HEK293 (cell line): ENCODE measurements around the gene PDE4B.

ENCODE experiments used
- CTCF ChIA-PET: fragments of 350-600 bp; formaldehyde crosslinking; extraction: SDS; loops from one replicate; lab custom pipeline; 2021; ENCODE audit warnings: antibody characterized with exemption; lab: Yijun Ruan, JAX
- POLR2A ChIA-PET: fragments of 300-600 bp; formaldehyde crosslinking; extraction: SDS; loops from one replicate; lab custom pipeline; 2020; ENCODE audit warnings: antibody characterized with exemption, inconsistent platforms; lab: Yijun Ruan, JAX
- H3K27ac ChIP-seq: fragments of 200-500 bp; sonication (Bioruptor generic); 2 replicates; pipeline ENCODE4 v1.5.1; 2014; ENCODE audit warnings: low read depth, low read length, control low read depth, inconsistent platforms; ENCODE audit errors: extremely low read depth
- H3K36me3 ChIP-seq, 2 experiments: fragments of 200-500 bp in 1 of 2; sonication (Bioruptor generic) in 1 of 2; 1 replicate in 1 of 2; 2 replicates in 1 of 2; pipeline ENCODE4 v1.5.1; 2014 to 2017; ENCODE audit warnings: inconsistent platforms in 2 of 2, low read length in 2 of 2; ENCODE audit not compliant: control insufficient read depth in 2 of 2, insufficient read depth in 1 of 2
- H3K4me1 ChIP-seq: fragments of 200-500 bp; sonication (Bioruptor generic); 2 replicates; pipeline ENCODE4 v1.5.1; 2014; ENCODE audit warnings: mild to moderate bottlenecking, low read length, inconsistent platforms; ENCODE audit not compliant: control insufficient read depth, insufficient read depth
- H3K4me3 ChIP-seq: 2 replicates; pipeline ENCODE4 v1.5.1; 2011; ENCODE audit warnings: low read depth, mild to moderate bottlenecking, control low read depth, low read length, moderate library complexity
- H3K9me3 ChIP-seq: fragments of 200-500 bp; sonication (Bioruptor generic); 2 replicates; pipeline ENCODE4 v1.5.1; 2014; ENCODE audit warnings: low read depth, low read length, inconsistent platforms; ENCODE audit not compliant: control insufficient read depth, insufficient read depth
- ATF2 ChIP-seq: fragments of 450-650 bp; formaldehyde crosslinking; IDR thresholded peaks from 2 replicates; pipeline ENCODE4 v1.5.1; 2016; ENCODE audit warnings: missing biosample characterization, missing genetic modification characterization, low read depth
- KLF7 ChIP-seq: fragments of 450-650 bp; formaldehyde crosslinking; IDR thresholded peaks from 2 replicates; pipeline ENCODE4 v1.5.1; 2016; ENCODE audit warnings: missing biosample characterization, missing genetic modification characterization, borderline replicate concordance
- KLF8 ChIP-seq: fragments of 450-650 bp; formaldehyde crosslinking; IDR thresholded peaks from 2 replicates; pipeline ENCODE4 v1.5.1; 2016; ENCODE audit warnings: missing biosample characterization, missing genetic modification characterization
- MEIS1 ChIP-seq: sonication (generic); formaldehyde crosslinking; IDR thresholded peaks from 2 replicates; pipeline ENCODE4 v1.8.1; 2022; ENCODE audit warnings: missing genetic modification reagents, mild to moderate bottlenecking, borderline replicate concordance
- PRDM6 ChIP-seq: fragments of 450-650 bp; formaldehyde crosslinking; IDR thresholded peaks from 2 replicates; pipeline ENCODE4 v1.5.1; 2017; ENCODE audit warnings: missing biosample characterization, missing genetic modification characterization
- SP3 ChIP-seq: fragments of 450-650 bp; formaldehyde crosslinking; IDR thresholded peaks from 2 replicates; pipeline ENCODE4 v1.5.1; 2016; ENCODE audit warnings: missing biosample characterization, missing genetic modification characterization
- WT1 ChIP-seq: fragments of 450-650 bp; formaldehyde crosslinking; IDR thresholded peaks from 2 replicates; pipeline ENCODE4 v1.5.1; 2016; ENCODE audit warnings: missing biosample characterization, missing genetic modification characterization
- ZBTB20 ChIP-seq: fragments of 450-650 bp; formaldehyde crosslinking; IDR thresholded peaks from 2 replicates; pipeline ENCODE4 v1.5.1; 2016; ENCODE audit warnings: missing biosample characterization, missing genetic modification characterization
- ZBTB7A ChIP-seq: fragments of 450-650 bp; formaldehyde crosslinking; IDR thresholded peaks from 2 replicates; pipeline ENCODE4 v1.5.1; 2016; ENCODE audit warnings: low read depth, missing biosample characterization, missing genetic modification characterization
- ZFHX2 ChIP-seq: fragments of 450-650 bp; formaldehyde crosslinking; conservative IDR thresholded peaks from 2 replicates; pipeline ENCODE4 v1.5.1; 2016; ENCODE audit warnings: missing biosample characterization, missing genetic modification characterization
- ZNF133 ChIP-seq: fragments of 450-650 bp; formaldehyde crosslinking; IDR thresholded peaks from 2 replicates; pipeline ENCODE4 v1.5.1; 2016; ENCODE audit warnings: missing biosample characterization, missing genetic modification characterization
- ZNF148 ChIP-seq: fragments of 450-650 bp; formaldehyde crosslinking; IDR thresholded peaks from 2 replicates; pipeline ENCODE4 v1.5.0; 2017; ENCODE audit warnings: missing biosample characterization, missing genetic modification characterization, borderline replicate concordance
- ZNF184 ChIP-seq: fragments of 450-650 bp; IDR thresholded peaks from 2 replicates; pipeline ENCODE4 v1.5.1; 2018; ENCODE audit warnings: missing biosample characterization, mild to moderate bottlenecking, missing genetic modification characterization
- ZNF19 ChIP-seq: fragments of 450-650 bp; formaldehyde crosslinking; IDR thresholded peaks from 2 replicates; pipeline ENCODE4; 2016; ENCODE audit warnings: missing biosample characterization, missing genetic modification characterization, low read depth
- ZNF266 ChIP-seq: fragments of 450-650 bp; formaldehyde crosslinking; IDR thresholded peaks from 2 replicates; pipeline ENCODE4 v1.5.1; 2016; ENCODE audit warnings: missing biosample characterization, missing genetic modification characterization, low read depth
- ZNF302 ChIP-seq: fragments of 450-650 bp; formaldehyde crosslinking; IDR thresholded peaks from 2 replicates; pipeline ENCODE4 v1.5.1; 2016; ENCODE audit warnings: missing biosample characterization, missing genetic modification characterization, low read depth
- ZNF398 ChIP-seq: fragments of 450-650 bp; formaldehyde crosslinking; IDR thresholded peaks from 2 replicates; pipeline ENCODE4 v1.5.1; 2017; ENCODE audit warnings: missing biosample characterization, missing genetic modification characterization
- ZNF513 ChIP-seq: fragments of 450-650 bp; IDR thresholded peaks from 2 replicates; pipeline ENCODE4 v1.5.1; 2018; ENCODE audit warnings: missing biosample characterization, missing genetic modification characterization
- ZNF580 ChIP-seq: fragments of 450-650 bp; formaldehyde crosslinking; IDR thresholded peaks from 2 replicates; pipeline ENCODE4 v1.5.1; 2016; ENCODE audit warnings: missing biosample characterization, missing genetic modification characterization
- ZXDB ChIP-seq: fragments of 450-650 bp; formaldehyde crosslinking; IDR thresholded peaks from 2 replicates; pipeline ENCODE4 v1.5.1; 2016; ENCODE audit warnings: missing biosample characterization, missing genetic modification characterization

Gene PDE4B

GRCh38 chr1:66366634-66367033 is 573.9 kb downstream of the PDE4B start (continued):
- TF ChIP-seq PRDM6 (tag by site-specific recombination) (no peak), ZNF184 (no peak), WT1 (tag by site-specific recombination) (no peak), ZBTB20 (tag by site-specific recombination) (no peak)

GRCh38 chr1:66367369-66367768 is 574.7 kb downstream of the PDE4B start:
- TF ChIP-seq ATF2 (tag by site-specific recombination) (no peak), ZNF398 (tag by site-specific recombination) (no peak), MEIS1 (CRISPR knock-in tag) (no peak), WT1 (tag by site-specific recombination) (no peak)
- no peak overlapping the region for H3K4me3 ChIP-seq
- POLR2A ChIA-PET: no interaction called here
- H3K9me3 ChIP-seq: no peaks in the 10 kb centered on the region
- H3K27ac ChIP-seq: no peak overlapping the region
- H3K4me1 ChIP-seq: no peaks in the 10 kb centered on the region
- CTCF ChIA-PET: interaction anchor here (1.0 kb wide), 1 partner anchor 9 kb away, joined by 3 read pairs; no protein-coding TSS in a partner anchor
- H3K36me3 ChIP-seq: peaks cover 0 to 29% of the 10 kb centered on the region in 2 experiments; a peak in 1 of 3 replicates

- POLR2A ChIA-PET: no interaction called here
- no peak for TF ChIP-seq ZNF19 (tag by site-specific recombination)
- TF ChIP-seq KLF7 (tag by site-specific recombination): no peak
- no peak for TF ChIP-seq SP3
- TF ChIP-seq ZFHX2 (tag by site-specific recombination): no peak
- TF ChIP-seq ZNF148: no peak
- no peak for TF ChIP-seq ZNF302 (tag by site-specific recombination)
- TF ChIP-seq ZNF266 (tag by site-specific recombination): no peak
- no peak for TF ChIP-seq ZNF513 (tag by site-specific recombination)
- TF ChIP-seq ZNF133 (tag by site-specific recombination): no peak
- no peak for TF ChIP-seq KLF8 (tag by site-specific recombination)
- no peak for TF ChIP-seq ZXDB
- TF ChIP-seq ZNF580 (tag by site-specific recombination): no peak
- no peak for TF ChIP-seq ZBTB7A (tag by site-specific recombination)
Observed at GRCh38 chr1:66368261-66368660, 575.6 kb downstream of the PDE4B start.

More at GRCh38 chr1:66368261-66368660, 575.6 kb downstream of the PDE4B start:
- Histone ChIP-seq H3K4me1 (no peaks in the 10 kb centered on the region), H3K9me3 (no peaks in the 10 kb centered on the region), H3K36me3 (peaks cover 0 to 35% of the 10 kb centered on the region in 2 experiments; a peak in 1 of 3 replicates), H3K4me3 (no peak overlapping the region), H3K27ac (no peak overlapping the region)
- CTCF ChIA-PET: no interaction called here
